Fibroblast of lung (primary cell): ENCODE data around the gene TENT4A. TPM values are rescaled to one million over a fixed set of nuclear protein-coding genes. Genes with fewer than 3 reads are reported as not detected.
A peak's percentile ranks its signal among the peaks of the same experiment; 100 is the strongest.

Source experiments
- DNase-seq, 2 donors: peaks; one replicate each; pipeline versions ENCODE4 v3.0.0 to v3.0.0-alpha.2; 2010; ENCODE audit warnings: low read depth in 2 of 2
- H2AFZ ChIP-seq: 2 replicates; pipeline ENCODE4 v1.5.1; 2012; ENCODE audit warnings: low read length, control low read depth, inconsistent platforms
- H3K27ac ChIP-seq: 2 replicates; pipeline ENCODE4 v1.5.1; 2011; ENCODE audit warnings: low read length, control low read depth; ENCODE audit not compliant: insufficient read depth
- H3K27me3 ChIP-seq: 2 replicates; pipeline ENCODE4 v1.5.1; 2011; ENCODE audit warnings: mild to moderate bottlenecking, low read length; ENCODE audit not compliant: control insufficient read depth, insufficient read depth
- H3K36me3 ChIP-seq: 2 replicates; pipeline ENCODE4 v1.5.1; 2011; ENCODE audit warnings: low read length; ENCODE audit not compliant: control insufficient read depth, insufficient read depth
- H3K4me1 ChIP-seq: 2 replicates; pipeline ENCODE4 v1.5.1; 2011; ENCODE audit warnings: low read length; ENCODE audit not compliant: control insufficient read depth, insufficient read depth; ENCODE audit errors: extremely low read depth
- H3K4me2 ChIP-seq: 2 replicates; pipeline ENCODE4 v1.5.1; 2011; ENCODE audit warnings: low read length, control low read depth; ENCODE audit not compliant: insufficient read depth; ENCODE audit errors: extremely low read depth
- H3K4me3 ChIP-seq, 4 experiments: fragments of 200-600 bp in 1 of 4; sonication (generic) in 1 of 4; replicated peaks in 1 of 4; 2 replicates each; pipeline ENCODE4 v1.5.1; 2011 to 2016; ENCODE audit warnings: low read length in 4 of 4, low read depth in 3 of 4, mild to moderate bottlenecking in 3 of 4, control low read depth in 2 of 4, inconsistent platforms in 1 of 4, mixed read lengths in 1 of 4; ENCODE audit not compliant: insufficient read depth in 1 of 4; ENCODE audit errors: control extremely low read depth in 1 of 4
- H3K79me2 ChIP-seq: 2 replicates; pipeline ENCODE4 v1.5.1; 2012; ENCODE audit warnings: mild to moderate bottlenecking, low read length, inconsistent platforms; ENCODE audit not compliant: control insufficient read depth, insufficient read depth
- H3K9ac ChIP-seq: 2 replicates; pipeline ENCODE4 v1.5.1; 2011; ENCODE audit warnings: mild to moderate bottlenecking, low read length, control low read depth; ENCODE audit not compliant: insufficient read depth
- H3K9me3 ChIP-seq: 2 replicates; pipeline ENCODE4 v1.5.1; 2012; ENCODE audit warnings: low read depth, low read length; ENCODE audit not compliant: control insufficient read depth, insufficient read depth
- H4K20me1 ChIP-seq: 2 replicates; pipeline ENCODE4 v1.5.1; 2011; ENCODE audit warnings: low read length; ENCODE audit not compliant: control insufficient read depth, insufficient read depth; ENCODE audit errors: extremely low read depth
- EZH2 ChIP-seq: IDR thresholded peaks from 2 replicates; pipeline ENCODE4 v1.5.1; 2012; ENCODE audit warnings: low read length, control low read depth, mild to moderate bottlenecking; ENCODE audit errors: missing control alignments
- polyA plus RNA-seq, 2 donors: library from polyadenylated mRNA; depleted of rRNA in 1 of 2; stranded (reverse) in 1 of 2; unstranded in 1 of 2; fragments of >200 nt; gene quantifications; 2 replicates each; pipeline ENCODE4 v1.2.1, GENCODE V29; 2011 to 2012; ENCODE audit warnings: missing spikeins in 1 of 2
- total RNA-seq: library from RNA; depleted of rRNA; stranded (reverse); fragments of >200 nt; gene quantifications from 2 replicates; pipeline ENCODE4 v1.2.1, GENCODE V29; 2014
- TF ChIP-seq, protein P1 (sequence below), 2 donors: IDR thresholded peaks in 1 of 2; conservative IDR thresholded peaks in 1 of 2; 1 replicate in 1 of 2; 2 replicates in 1 of 2; pipeline ENCODE4 v1.5.1; 2011 to 2012; ENCODE audit warnings: low read length in 2 of 2, control low read depth in 1 of 2, inconsistent platforms in 1 of 2, low read depth in 1 of 2, mild to moderate bottlenecking in 1 of 2

The TENT4A gene
- total and polyA plus RNA-seq, 2 donors (not counting 1 experiment from before 2014, with no cell fraction given), result 3.1 to 10.4 TPM

DNA sequence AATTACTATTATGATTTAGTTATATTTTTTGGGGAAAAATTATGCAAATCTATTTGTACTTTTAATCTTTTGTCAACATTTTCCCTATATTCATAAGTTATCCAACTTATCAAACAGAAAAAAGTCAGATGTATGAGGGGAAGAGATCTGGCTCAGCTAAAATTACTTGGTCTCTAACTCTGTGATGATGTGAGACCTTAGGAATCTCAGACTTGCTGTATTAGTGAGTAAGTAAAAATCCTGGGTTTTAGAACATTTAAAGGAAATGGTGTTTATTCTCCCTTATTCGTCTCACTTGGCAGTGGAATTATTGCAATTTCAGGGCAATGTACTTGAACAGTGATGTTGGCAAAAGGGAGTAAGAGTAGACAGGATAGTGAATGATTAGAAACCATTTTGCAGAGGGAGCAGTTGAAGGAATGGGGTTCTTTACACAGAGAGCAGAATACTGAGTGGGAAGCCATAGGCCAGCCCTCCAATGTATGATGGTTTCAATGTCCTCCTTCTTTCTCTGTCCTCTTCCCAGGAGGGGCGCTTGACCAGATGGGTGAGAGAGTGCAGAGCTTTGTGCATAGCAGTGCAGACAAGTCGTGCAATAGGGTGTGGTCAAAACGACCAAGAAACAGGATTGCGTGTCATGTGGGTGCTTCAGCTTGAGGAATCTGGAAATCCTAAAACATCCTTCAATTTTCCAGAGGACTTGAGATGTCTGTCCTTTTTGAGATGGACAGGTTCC, 91.7 kb downstream of the TENT4A start:
- TF ChIP-seq EZH2, result no peak
- TF ChIP-seq, protein P1, sequence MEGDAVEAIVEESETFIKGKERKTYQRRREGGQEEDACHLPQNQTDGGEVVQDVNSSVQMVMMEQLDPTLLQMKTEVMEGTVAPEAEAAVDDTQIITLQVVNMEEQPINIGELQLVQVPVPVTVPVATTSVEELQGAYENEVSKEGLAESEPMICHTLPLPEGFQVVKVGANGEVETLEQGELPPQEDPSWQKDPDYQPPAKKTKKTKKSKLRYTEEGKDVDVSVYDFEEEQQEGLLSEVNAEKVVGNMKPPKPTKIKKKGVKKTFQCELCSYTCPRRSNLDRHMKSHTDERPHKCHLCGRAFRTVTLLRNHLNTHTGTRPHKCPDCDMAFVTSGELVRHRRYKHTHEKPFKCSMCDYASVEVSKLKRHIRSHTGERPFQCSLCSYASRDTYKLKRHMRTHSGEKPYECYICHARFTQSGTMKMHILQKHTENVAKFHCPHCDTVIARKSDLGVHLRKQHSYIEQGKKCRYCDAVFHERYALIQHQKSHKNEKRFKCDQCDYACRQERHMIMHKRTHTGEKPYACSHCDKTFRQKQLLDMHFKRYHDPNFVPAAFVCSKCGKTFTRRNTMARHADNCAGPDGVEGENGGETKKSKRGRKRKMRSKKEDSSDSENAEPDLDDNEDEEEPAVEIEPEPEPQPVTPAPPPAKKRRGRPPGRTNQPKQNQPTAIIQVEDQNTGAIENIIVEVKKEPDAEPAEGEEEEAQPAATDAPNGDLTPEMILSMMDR (conservative IDR thresholded peaks at IDR 0.05 in 1 of 2, IDR thresholded peaks at IDR 0.05 in 1 of 2; ENCODE audit: low read depth in 1 of 2, low read length in 2 of 2), result no peak
- no peaks in the 10 kb centered on the region for H4K20me1 ChIP-seq
- no peaks in the 10 kb centered on the region for H3K9me3 ChIP-seq
- no peak overlapping the region for H2AFZ ChIP-seq
- H3K27ac ChIP-seq, result no peak overlapping the region
- H3K36me3 ChIP-seq, result no peaks in the 10 kb centered on the region
- no peaks in the 10 kb centered on the region for H3K27me3 ChIP-seq
- H3K4me1 ChIP-seq, result no peaks in the 10 kb centered on the region
- H3K4me3 ChIP-seq, result no peak overlapping the region
- peak in 1 of 2 donors; percentile 63 for DNase-seq
- H3K4me2 ChIP-seq, result no peak overlapping the region
- no peak overlapping the region for H3K9ac ChIP-seq
- no peaks in the 10 kb centered on the region for H3K79me2 ChIP-seq

DNA sequence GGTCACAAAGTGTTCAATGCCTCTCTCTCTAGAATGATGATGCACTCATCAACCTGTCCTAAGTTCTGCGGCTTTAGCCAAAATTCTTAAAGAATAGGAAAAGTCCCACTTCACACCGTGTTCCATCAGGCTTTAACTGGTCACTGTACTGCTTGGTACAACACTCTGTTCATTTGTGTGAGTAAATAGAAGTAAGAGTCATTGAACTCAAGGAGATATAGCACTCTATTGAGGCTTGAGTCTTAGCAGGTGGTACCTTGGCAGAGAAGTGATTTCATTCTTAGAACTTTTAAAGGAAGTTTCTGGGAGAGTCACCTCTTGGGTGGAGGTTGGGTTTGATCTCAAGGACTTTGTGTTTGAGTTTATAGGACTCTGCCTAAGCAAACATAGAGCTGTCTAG, 92.6 kb downstream of the TENT4A start:
- no peak for DNase-seq
- no peaks in the 10 kb centered on the region for H3K79me2 ChIP-seq
- no peaks in the 10 kb centered on the region for H3K9me3 ChIP-seq
- H3K27ac ChIP-seq, result no peak overlapping the region
- no peaks in the 10 kb centered on the region for H3K27me3 ChIP-seq
- no peaks in the 10 kb centered on the region for H3K36me3 ChIP-seq
- no peaks in the 10 kb centered on the region for H4K20me1 ChIP-seq
- no peaks in the 10 kb centered on the region for H3K4me1 ChIP-seq
- no peak overlapping the region for H2AFZ ChIP-seq
- H3K4me2 ChIP-seq, result no peak overlapping the region
- no peak overlapping the region for H3K9ac ChIP-seq
- H3K4me3 ChIP-seq, result no peak overlapping the region
- TF ChIP-seq, protein P1 (conservative IDR thresholded peaks at IDR 0.05 in 1 of 2, IDR thresholded peaks at IDR 0.05 in 1 of 2; ENCODE audit: low read depth in 1 of 2, low read length in 2 of 2), result no peak
- TF ChIP-seq EZH2, result no peak

Other genes with a start within 250 kb of the TENT4A start
- gene NSUN2, start 80.4 kb upstream of the TENT4A start, total RNA-seq, result 36.5 and 43.6 TPM in 2 replicates
- gene NSUN2, start 80.4 kb upstream of the TENT4A start, polyA plus RNA-seq, result 40.2 and 53.6 TPM in 2 replicates
- 11.0 and 20.6 TPM in 2 replicates for gene SRD5A1, start 80.0 kb upstream of the TENT4A start, total RNA-seq
- 12.1 and 14.5 TPM in 2 replicates for gene SRD5A1, start 80.0 kb upstream of the TENT4A start, polyA plus RNA-seq